DMS 273 (cell line): ENCODE measurements around the gene CASP4.
"Not testable (repeated sequence)": the region's sequence is repeated elsewhere in the genome, so short reads cannot be mapped to it uniquely, and the experiment has no call there.

ENCODE experiments used
- DNase-seq: peaks from one replicate; lab custom pipeline; 2025; ENCODE audit not compliant: unreplicated experiment; lab: John Stamatoyannopoulos, UW

The CASP4 gene

GRCh38 chr11:104957280-104957679, 11.1 kb downstream of the CASP4 start:
- DNase-seq, result no peak

GRCh38 chr11:104956528-104956927, 11.8 kb downstream of the CASP4 start:
- DNase-seq, result no peak

- DNase-seq, result peak; percentile 51
Observed at GRCh38 chr11:104946907-104947306, 21.5 kb downstream of the CASP4 start.

DNA sequence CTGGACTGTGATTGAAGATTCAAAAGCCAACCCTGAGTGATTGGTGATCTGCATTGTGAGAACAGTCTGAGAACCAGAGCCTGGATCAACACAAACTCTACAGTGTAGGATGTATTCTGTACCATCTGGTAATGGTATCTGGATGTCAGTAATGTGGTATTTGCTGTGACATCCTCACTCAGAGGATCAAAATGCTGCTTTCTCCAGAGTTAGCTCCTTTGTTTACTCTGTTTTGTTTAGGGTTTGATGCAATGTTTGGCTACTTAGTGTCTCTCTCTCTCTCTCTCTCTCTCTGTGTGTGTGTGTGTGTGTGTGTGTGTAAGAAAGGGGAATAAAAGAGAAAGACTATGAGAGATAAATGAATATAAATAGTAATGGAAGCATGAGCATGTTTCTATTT, 24.3 kb downstream of the CASP4 start:
- no peak for DNase-seq

DNA sequence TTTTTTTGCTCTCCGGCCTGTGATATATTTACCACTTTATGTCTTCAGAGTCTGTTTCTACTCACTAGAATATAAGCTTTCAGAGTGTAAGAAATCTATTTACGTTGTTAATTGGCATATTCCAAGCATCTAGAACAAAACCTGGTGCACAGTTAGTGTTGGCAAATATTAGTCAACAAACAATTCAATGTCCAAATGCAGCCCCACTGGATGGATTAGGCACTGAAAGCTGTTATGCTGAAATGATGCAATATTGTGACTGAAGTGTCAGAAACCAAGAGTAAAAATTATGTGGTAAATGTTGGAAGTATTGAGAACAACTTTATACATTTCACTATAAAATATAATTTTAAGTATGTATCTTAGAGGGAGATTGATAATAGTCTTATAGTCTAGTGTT, 24.8 kb downstream of the CASP4 start:
- DNase-seq, result no peak

GRCh38 chr11:104934594-104934993, 33.8 kb downstream of the CASP4 start:
- DNase-seq, result no peak

DNA sequence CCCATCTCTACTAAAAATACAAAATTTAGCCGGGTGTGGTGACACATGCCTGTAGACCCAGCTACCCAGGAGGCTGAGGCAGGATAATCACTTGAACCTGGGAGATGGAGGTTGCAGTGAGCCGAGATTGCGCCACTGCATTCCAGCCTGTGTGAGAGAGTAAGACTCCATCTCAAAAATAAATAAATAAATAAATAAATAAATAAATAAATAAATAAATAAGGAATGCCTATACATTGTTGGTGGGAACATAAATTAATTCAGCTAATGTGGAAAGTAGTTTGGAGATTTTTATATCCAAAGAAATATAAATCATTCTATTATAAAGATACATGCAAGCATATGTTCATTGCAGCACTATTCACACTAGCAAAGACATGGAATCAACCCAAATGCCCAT, 34.3 kb downstream of the CASP4 start:
- DNase-seq, result not testable (repeated sequence)

DNA sequence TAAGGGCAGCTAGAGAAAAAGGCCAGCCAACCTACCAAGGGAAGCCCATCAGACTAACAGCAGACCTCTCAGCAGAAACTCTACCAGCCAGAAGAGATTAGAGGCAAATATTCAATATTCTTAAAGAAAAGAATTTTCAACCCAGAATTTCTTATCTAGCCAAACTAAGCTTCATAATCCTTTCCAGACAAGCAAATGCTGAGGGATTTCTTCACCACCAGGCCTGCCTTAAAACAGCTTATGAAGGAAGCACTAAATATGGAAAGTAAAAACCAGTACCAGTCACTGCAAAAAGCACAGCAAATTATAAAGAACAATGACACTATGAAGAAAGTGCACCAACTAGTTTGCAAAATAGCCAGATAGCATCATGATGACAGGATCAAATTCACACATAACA, 39.6 kb downstream of the CASP4 start:
- no peak for DNase-seq

GRCh38 chr11:104926771-104927611, 41.4 kb downstream of the CASP4 start:
- no peak for DNase-seq

DNA sequence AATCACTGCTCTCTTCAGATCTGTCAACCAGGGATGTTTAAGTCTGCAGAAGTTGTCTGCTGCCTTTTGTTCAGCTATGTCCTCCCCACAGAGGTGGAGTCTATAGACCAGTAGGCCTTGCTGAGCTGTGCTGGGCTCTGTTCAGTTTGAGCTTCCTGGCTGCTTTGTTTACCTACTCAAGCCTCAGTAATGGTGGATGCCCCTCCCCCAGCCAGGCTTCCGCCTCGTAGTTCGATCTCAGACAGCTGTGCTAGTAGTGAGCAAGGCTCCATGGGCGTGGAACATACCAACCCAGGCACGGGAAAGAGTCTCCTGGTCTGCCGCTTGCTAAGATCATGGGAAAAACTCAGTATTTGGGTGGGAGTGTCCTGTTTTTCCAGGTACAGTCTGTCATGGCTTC, 42.5 kb downstream of the CASP4 start:
- no peak for DNase-seq

DNA sequence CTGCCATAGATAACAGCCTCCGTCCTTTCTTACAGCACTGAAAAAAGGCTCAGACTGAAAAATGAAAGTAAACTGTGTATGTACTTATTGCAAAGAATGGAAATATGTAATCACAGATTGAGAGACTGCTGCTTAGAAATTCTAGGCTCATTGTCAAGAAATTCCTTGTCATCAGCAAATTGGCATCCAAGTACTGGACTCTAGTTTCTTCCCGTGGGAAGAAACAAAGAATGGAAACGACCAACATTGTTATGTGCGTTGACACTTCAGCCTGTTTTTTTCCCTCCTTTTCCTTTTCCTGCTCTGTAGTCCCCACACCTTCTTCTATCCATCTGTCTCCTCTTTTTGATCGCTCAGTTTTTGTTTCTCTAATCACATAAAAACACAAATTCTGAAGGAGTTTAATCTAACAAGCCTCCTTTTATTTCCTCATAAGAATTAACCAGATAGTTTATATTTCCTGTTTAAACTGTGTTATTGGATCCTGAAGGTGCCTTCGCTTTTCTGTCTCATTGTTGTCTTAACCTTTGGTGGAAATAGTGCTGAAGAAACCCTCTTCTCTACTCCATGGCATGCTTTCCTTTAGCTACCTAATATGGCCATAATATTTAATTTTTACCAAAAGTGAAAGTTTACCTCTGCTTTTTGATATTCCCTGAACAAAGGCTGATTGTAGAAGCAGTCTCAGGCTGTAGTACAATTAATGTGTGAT, 50.1 kb downstream of the CASP4 start:
- no peak for DNase-seq

DNA sequence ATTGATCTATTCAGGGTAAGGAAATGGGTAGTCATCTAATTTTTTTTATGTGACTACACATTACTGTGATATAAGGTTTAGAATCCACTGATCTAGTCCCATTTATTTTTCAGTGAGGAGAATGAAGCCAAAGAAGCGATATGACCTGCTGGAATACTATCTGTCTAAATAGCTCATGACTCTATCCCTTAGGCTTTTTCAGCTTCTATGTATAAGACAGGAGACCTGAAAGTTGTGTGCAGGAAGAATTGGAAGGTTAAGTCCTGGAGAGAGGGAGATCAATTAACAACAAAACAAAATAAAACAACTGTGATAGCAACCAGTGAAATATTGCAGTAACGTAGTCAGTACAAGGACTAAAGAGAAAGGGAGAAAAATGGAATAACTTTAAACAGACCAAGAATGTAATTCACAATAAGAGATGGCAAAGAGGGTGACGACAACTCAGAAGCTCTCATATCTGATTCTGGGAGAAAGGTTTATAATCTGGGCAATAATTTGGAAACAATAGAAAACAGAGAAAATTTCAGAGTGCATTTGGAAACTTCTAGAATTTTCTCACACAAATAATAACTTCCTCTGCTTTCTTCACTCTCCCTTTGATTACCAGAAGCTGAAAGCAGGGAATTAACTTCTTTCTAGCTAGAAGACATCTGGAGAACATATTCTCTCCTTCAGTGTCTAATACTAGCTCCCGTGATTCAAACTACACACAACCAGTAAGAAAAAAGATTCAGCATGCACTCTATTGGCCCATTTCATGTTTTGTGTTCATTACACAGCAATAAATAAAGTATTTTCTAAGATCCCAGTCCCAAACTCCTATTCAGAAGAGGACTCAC, 50.9 kb downstream of the CASP4 start:
- no peak for DNase-seq

DNA sequence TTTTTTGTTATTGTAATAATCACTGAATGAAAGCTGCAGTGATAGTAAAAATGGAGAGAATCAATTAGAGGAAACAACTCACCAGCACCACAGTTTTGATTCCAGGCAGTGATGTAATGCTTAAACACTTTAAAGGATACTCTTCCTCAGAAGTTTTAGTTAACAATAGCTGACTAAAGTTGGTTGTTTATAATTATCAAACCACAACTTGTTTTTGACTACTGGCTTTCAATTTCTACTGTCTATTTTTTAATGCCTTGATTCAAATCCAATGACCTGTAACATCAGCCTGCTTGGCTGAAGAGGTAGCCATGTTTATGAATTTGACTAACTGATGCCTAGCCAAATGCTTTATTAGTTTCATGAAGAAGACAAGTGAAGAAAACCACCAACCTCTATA, 51.9 kb downstream of the CASP4 start:
- DNase-seq, result no peak

DNA sequence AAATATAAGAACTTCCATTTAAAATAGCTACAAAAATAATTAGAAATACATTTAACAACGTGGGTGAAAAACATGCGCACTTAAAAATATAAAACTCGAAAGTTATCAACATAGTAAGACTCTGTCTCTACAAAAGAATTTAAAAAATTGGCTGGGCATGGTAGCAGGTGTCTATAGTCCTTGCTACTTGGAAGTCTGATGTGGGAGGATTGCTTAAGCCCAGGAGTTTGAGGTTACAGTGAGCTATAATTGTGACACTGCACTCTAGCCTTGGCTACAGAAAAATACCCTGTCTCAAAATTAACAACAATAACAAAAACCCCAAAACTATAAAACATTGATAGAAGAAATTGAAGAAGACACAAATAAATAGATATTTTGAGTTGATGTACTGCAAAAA, 56.3 kb downstream of the CASP4 start:
- no peak for DNase-seq

DNA sequence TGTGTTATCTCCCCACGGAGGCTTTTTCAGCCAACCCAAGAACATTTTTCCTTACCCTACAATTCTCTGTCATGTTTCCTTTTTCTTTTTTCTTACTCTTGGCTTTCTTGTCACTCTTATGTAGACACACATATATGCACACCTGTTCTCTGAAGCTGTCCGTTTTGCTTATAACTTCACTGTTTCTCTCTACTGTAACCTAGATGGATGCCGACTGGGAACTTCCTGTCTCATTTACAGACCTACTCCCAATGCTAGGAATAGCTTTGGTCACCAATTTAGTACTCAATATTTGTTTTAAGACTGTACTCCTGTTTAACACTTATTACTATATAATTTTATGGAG, 60.2 kb downstream of the CASP4 start:
- DNase-seq, result no peak

DNA sequence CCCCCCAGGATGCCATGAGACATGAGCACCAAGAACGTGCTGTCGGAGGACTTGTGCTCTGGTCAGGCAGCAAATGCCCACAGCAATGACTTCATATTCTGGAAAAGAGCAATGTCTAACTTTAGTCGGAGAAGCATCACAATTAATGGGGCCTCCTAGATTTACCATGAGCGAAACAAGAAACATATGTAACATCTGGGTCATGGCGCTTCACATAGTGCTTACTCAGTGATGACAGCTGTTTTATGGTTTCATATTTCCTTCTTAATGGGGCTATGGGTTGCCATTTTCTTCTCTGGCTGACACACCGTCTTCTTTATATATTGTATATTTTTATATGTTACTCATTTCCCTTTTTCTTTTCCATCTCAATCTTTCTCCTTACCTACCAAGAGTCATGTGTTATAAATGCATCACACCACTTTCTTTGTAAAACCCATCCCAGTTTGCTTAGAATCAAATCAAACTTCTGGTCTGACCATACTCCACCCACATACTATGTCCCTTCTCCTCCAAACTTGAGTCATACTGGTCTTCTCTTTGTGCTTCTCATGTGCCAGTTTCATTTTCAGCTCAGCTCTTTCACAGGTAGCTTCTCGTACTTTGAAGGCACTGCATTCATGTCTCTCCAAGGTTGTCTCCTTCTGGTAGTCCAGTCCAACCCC, 60.7 kb downstream of the CASP4 start:
- DNase-seq, result no peak

DNA sequence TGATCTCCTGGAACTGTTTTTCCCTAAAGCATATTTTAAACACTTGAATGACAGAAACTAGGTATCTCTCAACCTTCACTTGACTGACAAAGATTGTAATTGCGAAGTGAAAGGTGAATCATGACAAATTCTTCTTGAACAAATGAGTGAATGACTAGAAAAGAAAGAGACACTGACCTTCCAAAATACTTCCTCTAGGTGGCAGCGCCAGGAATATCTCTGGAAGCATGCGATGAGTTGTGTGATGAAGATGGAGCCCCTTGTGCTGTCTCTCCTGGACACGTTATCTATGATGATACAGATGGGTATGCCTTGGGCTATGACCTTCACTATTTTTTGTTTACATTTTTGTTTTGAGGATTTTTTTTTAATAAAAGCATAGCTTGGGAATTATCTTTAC, 63.1 kb downstream of the CASP4 start:
- DNase-seq, result no peak

GRCh38 chr11:104899226-104899625, 69.1 kb downstream of the CASP4 start:
- no peak for DNase-seq

DNA sequence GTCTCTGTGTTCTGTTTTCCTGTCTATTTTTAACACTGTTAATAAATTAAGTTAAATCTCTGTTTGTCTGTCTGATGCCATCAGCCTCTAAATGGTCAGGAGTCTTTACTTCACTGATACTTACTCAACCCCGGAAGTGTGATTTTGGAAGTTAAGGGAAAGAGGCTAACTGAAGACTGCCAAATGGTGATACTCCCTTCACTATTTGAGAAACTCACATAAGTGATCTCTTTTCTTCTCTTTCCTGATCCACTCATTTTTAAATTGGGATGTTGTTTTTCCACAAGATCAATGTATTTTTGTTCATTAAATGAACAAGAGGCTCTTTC, 69.7 kb downstream of the CASP4 start:
- no peak for DNase-seq

GRCh38 chr11:104897891-104898684, 70.3 kb downstream of the CASP4 start, which contains the start of gene CASP12:
Gene CASP12 (minus strand): TSS chr11:104898460.
- DNase-seq, result no peak
